Measurements from ENCODE around the gene TOM1L1.
A peak's percentile ranks its signal among the peaks of the same experiment; 100 is the strongest.

Gene TOM1L1

DNA sequence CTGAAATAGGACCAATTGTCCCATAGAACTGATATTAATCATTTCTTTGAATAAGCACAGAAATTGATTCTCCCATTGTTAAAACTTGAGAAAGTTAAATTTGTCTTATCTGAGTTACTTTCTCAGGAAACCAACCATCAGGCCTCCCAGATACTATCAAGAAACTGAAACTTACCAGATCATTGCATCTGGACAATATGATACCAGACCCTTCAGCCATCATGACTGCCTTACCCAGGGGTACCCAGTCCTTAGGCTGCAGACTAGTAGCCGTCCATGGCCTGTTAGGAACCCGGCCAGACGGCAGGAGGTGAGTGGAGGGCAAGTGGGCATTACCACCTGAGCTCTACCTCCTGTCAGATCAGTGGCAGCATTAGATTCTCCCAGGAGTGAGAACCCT, 75.7 kb downstream of the TOM1L1 start:
- DNase-seq (ENCODE audit: insufficient read length, low spot score) (no peak), FAIRE-seq (no peak)
- TF ChIP-seq PAX5 (IDR thresholded peaks at IDR 0.05; ENCODE audit: insufficient read depth, low read length, severe bottlenecking), result no peak
- no peak for TF ChIP-seq POLR2AphosphoS5 (IDR thresholded peaks at IDR 0.05; ENCODE audit: low read depth, low read length)
- no peak for TF ChIP-seq TAF1 (IDR thresholded peaks at IDR 0.05; ENCODE audit: low read depth, low read length)
- TF ChIP-seq POU2F2 (IDR thresholded peaks at IDR 0.05; ENCODE audit: low read depth, low read length), result no peak
- no peak for TF ChIP-seq SPI1 (IDR thresholded peaks at IDR 0.05; ENCODE audit: low read depth, low read length)
- TF ChIP-seq POLR2A (IDR thresholded peaks at IDR 0.05; ENCODE audit: low read depth, low read length), result no peak

DNA sequence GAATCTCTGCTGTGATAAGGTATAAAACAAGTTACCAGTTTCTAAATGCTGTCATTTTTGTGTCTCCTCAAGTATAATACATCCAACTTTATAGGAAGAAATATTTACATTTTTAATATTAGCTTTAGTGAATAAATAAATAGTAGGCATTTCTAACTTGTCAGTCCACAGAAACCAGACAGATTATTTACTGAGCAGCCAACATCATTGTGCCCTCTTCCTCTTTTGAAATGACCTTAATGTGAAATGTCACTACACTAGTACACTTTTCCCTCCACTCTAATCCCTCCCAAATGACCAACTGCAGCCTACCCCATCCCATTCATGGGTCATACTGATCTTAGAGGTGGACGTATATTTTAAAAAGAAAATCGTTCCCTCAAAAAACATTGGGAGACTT, 77.1 kb downstream of the TOM1L1 start:
- FAIRE-seq (no peak), DNase-seq (ENCODE audit: insufficient read length, low spot score) (no peak)
- TF ChIP-seq POLR2AphosphoS5 (IDR thresholded peaks at IDR 0.05; ENCODE audit: low read depth, low read length), result no peak
- TF ChIP-seq SPI1 (IDR thresholded peaks at IDR 0.05; ENCODE audit: low read depth, low read length), result peak; percentile 29; the same call in 1 of the 2 replicates

- TF ChIP-seq TAF1 (IDR thresholded peaks at IDR 0.05; ENCODE audit: low read depth, low read length) (no peak), SPI1 (IDR thresholded peaks at IDR 0.05; ENCODE audit: low read depth, low read length) (no peak), PAX5 (IDR thresholded peaks at IDR 0.05; ENCODE audit: insufficient read depth, low read length, severe bottlenecking) (no peak), POLR2A (IDR thresholded peaks at IDR 0.05; ENCODE audit: low read depth, low read length) (no peak), POLR2AphosphoS5 (IDR thresholded peaks at IDR 0.05; ENCODE audit: low read depth, low read length) (no peak), POU2F2 (IDR thresholded peaks at IDR 0.05; ENCODE audit: low read depth, low read length) (no peak)
- FAIRE-seq (no peak), DNase-seq (ENCODE audit: insufficient read length, low spot score) (no peak)
These were observed 79.0 kb downstream of the TOM1L1 start for GRCh38 chr17:54979657-54980056.

GRCh38 chr17:54980375-54980774, 79.7 kb downstream of the TOM1L1 start:
- FAIRE-seq, result no peak
- TF ChIP-seq POLR2A (IDR thresholded peaks at IDR 0.05; ENCODE audit: low read depth, low read length) (no peak), POLR2AphosphoS5 (IDR thresholded peaks at IDR 0.05; ENCODE audit: low read depth, low read length) (no peak), PAX5 (IDR thresholded peaks at IDR 0.05; ENCODE audit: insufficient read depth, low read length, severe bottlenecking) (no peak), TAF1 (IDR thresholded peaks at IDR 0.05; ENCODE audit: low read depth, low read length) (no peak), SPI1 (IDR thresholded peaks at IDR 0.05; ENCODE audit: low read depth, low read length) (no peak), POU2F2 (IDR thresholded peaks at IDR 0.05; ENCODE audit: low read depth, low read length) (no peak)
- no peak for DNase-seq (ENCODE audit: insufficient read length, low spot score)

- FAIRE-seq (no peak), DNase-seq (ENCODE audit: insufficient read length, low spot score) (no peak)
- TF ChIP-seq POLR2A (IDR thresholded peaks at IDR 0.05; ENCODE audit: low read depth, low read length), result no peak
- TF ChIP-seq TAF1 (IDR thresholded peaks at IDR 0.05; ENCODE audit: low read depth, low read length), result no peak
These were observed 81.7 kb downstream of the TOM1L1 start for GRCh38 chr17:54982399-54982798.

DNA sequence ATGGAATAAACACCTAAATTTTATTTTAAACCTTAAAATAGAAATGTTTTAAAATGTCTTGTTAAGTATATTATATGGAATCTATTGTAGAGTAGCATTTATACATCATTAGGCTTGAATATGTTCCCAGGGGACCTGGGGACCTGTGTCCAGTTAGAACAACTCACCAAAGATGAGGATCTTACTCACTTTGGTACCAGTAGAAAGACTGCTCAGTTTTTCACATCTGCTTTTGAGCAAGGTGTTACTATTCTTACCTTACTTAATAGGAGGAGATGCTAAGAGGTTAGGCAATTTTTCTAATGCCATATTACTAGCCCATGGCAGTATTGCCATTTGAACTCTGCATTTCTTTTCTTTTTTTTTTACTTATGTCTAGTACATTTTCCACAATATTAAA, 82.6 kb downstream of the TOM1L1 start:
- FAIRE-seq (no peak), DNase-seq (ENCODE audit: insufficient read length, low spot score) (no peak)
- TF ChIP-seq SPI1 (IDR thresholded peaks at IDR 0.05; ENCODE audit: low read depth, low read length) (peak; percentile 62), POLR2A (IDR thresholded peaks at IDR 0.05; ENCODE audit: low read depth, low read length) (no peak)

DNA sequence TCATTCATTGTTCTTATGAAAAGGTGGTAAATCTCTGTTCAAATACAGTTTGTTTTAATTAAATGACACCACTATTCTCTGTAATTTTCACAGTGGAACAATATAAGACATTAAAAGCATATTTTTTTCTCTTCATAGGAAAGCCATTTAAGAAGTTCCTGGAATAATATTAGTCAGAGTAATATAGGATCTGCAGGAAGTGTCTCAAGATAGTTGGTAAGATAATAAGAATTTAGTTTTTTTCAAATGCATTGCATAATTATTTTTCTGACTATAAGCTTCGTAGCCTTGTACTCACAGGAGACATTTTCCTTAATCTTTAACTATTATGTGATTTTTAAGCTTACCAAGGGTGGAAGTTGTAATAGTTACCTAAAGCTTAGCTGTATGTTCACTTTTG, 84.8 kb downstream of the TOM1L1 start:
- TF ChIP-seq PAX5 (IDR thresholded peaks at IDR 0.05; ENCODE audit: insufficient read depth, low read length, severe bottlenecking) (no peak), POLR2A (IDR thresholded peaks at IDR 0.05; ENCODE audit: low read depth, low read length) (no peak), POU2F2 (IDR thresholded peaks at IDR 0.05; ENCODE audit: low read depth, low read length) (no peak), TAF1 (IDR thresholded peaks at IDR 0.05; ENCODE audit: low read depth, low read length) (no peak), SPI1 (IDR thresholded peaks at IDR 0.05; ENCODE audit: low read depth, low read length) (no peak), POLR2AphosphoS5 (IDR thresholded peaks at IDR 0.05; ENCODE audit: low read depth, low read length) (no peak)
- no peak for DNase-seq (ENCODE audit: insufficient read length, low spot score)
- no peak for FAIRE-seq

DNA sequence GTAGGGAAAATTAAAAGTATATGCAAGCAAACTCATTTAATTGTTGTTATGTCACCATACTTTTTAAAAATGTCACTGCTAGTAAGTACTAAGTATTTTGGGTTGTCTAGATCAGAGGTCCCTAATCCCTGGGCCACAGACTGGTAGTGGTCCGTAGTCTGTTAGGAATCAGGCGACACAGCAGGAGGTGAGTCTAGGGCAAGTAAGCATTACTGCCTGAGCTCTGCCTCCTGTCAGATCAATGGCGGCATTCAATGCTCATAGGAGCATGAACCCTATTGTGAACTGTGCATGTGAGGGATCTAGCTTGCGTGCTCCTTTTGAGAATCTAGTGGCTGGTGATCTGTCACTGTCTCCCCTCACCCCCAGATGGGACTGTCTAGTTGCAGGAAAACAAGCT, 89.5 kb downstream of the TOM1L1 start:
- DNase-seq (ENCODE audit: insufficient read length, low spot score) (no peak), FAIRE-seq (no peak)
- no peak for TF ChIP-seq POLR2AphosphoS5 (IDR thresholded peaks at IDR 0.05; ENCODE audit: low read depth, low read length)
- TF ChIP-seq TAF1 (IDR thresholded peaks at IDR 0.05; ENCODE audit: low read depth, low read length), result no peak
- TF ChIP-seq POLR2A (IDR thresholded peaks at IDR 0.05; ENCODE audit: low read depth, low read length), result no peak
- TF ChIP-seq SPI1 (IDR thresholded peaks at IDR 0.05; ENCODE audit: low read depth, low read length), result no peak
- no peak for TF ChIP-seq PAX5 (IDR thresholded peaks at IDR 0.05; ENCODE audit: insufficient read depth, low read length, severe bottlenecking)
- TF ChIP-seq POU2F2 (IDR thresholded peaks at IDR 0.05; ENCODE audit: low read depth, low read length), result no peak

- DNase-seq (ENCODE audit: insufficient read length, low spot score) (no peak), FAIRE-seq (no peak)
- no peak for TF ChIP-seq POLR2A (IDR thresholded peaks at IDR 0.05; ENCODE audit: low read depth, low read length)
- no peak for TF ChIP-seq PAX5 (IDR thresholded peaks at IDR 0.05; ENCODE audit: insufficient read depth, low read length, severe bottlenecking)
- TF ChIP-seq POU2F2 (IDR thresholded peaks at IDR 0.05; ENCODE audit: low read depth, low read length), result no peak
- no peak for TF ChIP-seq SPI1 (IDR thresholded peaks at IDR 0.05; ENCODE audit: low read depth, low read length)
- TF ChIP-seq POLR2AphosphoS5 (IDR thresholded peaks at IDR 0.05; ENCODE audit: low read depth, low read length), result no peak
- TF ChIP-seq TAF1 (IDR thresholded peaks at IDR 0.05; ENCODE audit: low read depth, low read length), result no peak
These were observed 90.9 kb downstream of the TOM1L1 start for GRCh38 chr17:54991567-54991966.

DNA sequence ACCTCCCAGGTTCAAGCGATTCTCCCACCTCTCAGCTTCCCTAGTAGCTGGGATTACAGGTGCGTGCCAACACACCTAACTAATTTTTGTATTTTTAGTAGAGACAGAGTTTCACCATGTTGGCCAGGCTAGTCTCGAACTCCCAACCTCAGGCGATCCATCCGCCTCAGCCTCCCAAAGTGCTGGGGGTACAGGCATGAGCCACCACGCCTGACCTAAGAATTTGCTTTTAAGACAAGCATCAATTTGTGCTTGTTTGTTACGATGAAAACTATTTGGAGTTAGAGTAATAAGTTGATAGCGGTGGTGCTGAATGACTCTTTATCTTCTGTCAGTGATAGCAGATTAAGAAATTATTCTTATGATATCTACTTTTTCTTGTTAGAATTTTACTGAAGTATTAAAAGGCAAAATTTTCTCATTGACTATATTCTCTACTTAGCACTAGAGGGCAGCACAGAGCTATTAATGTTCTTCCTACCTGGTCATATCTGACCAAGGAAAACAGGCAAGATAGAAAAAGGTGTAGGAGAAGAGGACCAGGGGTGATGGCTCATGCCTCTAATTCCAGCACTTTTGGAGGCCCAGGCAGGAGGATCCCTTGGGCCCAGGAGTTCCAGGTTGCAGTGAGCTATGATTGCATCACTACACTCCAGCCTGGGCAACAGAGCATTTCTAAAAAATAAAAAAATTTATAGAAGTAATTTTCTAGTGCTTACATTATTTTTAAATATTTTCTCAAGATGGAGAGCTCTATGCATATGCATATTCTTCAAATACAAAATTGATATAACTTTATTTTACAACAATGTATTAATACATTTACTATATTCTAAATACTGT, 92.4 kb downstream of the TOM1L1 start:
- FAIRE-seq, result peak; percentile 40
- TF ChIP-seq POLR2AphosphoS5 (IDR thresholded peaks at IDR 0.05; ENCODE audit: low read depth, low read length) (no peak), POLR2A (IDR thresholded peaks at IDR 0.05; ENCODE audit: low read depth, low read length) (no peak), SPI1 (IDR thresholded peaks at IDR 0.05; ENCODE audit: low read depth, low read length) (no peak), POU2F2 (IDR thresholded peaks at IDR 0.05; ENCODE audit: low read depth, low read length) (no peak), PAX5 (IDR thresholded peaks at IDR 0.05; ENCODE audit: insufficient read depth, low read length, severe bottlenecking) (no peak), TAF1 (IDR thresholded peaks at IDR 0.05; ENCODE audit: low read depth, low read length) (no peak)
- DNase-seq (ENCODE audit: insufficient read length, low spot score), result no peak

All from GM12891 (cell line).